NOMO-1 treated with dmso at 0.1 percent for 144 hours (cell line): ENCODE data around the gene KHDC1L.
"Not testable (repeated sequence)": the region's sequence is repeated elsewhere in the genome, so short reads cannot be mapped to it uniquely, and the experiment has no call there.

Experiments
- DNase-seq: peaks from one replicate; lab custom pipeline; 2025; ENCODE audit not compliant: unreplicated experiment; lab: John Stamatoyannopoulos, UW

KHDC1L gene, protein sequence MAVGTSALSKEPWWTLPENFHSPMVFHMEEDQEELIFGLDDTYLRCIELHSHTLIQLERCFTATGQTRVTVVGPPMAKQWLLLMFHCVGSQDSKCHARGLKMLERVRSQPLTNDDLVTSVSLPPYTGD

DNA sequence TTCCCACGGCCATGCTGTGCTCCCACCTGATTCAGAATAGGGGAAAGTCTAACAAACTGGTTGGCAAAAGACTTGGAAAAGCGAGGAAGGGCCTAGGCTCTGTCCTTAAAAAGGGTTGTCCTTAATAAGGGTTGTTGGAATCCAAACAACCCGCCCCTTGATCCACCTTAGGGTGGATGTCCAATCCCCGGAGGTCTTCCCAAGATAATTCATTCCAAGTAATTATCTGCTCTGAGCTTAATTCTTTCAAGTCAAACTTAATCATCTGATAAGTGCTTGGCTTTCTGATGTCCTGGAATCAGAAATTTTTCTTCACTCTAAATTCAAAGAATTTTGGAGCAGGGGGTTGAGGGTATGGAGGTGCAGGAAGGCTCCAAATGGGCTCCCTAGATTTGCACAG, at the start of gene KHDC1L:
KHDC1L (minus strand) TSS at position 101 of the 400 bp plus-strand sequence; CDS start at position 13, 88 bp downstream.
- DNase-seq: no peak

DNA sequence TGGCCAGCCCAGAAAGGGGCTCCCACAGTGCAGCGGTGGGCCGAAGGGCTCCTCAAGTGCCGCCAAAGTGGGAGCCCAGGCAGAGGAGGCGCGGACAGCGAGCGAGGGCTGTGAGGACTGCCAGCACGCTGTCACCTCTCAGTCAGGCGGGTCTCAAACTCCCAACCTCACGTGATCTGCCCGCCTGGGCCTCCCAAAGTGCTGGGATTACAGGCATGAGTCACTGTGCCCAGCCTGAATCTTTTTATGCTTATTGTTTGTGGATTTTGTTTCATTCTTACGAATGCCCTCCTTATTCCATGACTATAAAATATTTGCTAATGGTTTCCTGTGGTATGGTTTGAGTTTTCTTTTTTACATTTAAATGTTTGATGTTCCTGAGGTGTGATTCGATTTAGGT, 44.0 kb upstream of the KHDC1L start:
- not testable (repeated sequence) for DNase-seq

DNA sequence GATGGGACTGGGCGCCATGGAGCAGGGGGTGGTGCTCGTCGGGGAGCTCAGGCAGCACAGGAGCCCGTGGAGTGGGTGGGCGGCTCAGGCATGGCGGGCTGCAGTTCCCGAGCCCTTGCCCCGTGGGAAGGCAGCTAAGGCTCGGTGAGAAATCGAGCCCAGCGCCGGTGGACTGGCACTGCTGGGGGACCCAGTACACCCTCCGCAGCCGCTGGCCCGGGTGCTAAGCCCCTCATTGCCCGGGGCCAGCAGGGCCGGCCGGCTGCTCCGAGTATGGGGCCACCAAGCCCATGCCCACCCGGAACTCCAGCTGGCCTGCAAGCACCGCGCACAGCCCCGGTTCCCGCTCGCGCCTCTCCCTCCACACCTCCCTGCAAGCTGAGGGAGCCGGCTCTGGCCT, 43.6 kb upstream of the KHDC1L start:
- not testable (repeated sequence) for DNase-seq

DNA sequence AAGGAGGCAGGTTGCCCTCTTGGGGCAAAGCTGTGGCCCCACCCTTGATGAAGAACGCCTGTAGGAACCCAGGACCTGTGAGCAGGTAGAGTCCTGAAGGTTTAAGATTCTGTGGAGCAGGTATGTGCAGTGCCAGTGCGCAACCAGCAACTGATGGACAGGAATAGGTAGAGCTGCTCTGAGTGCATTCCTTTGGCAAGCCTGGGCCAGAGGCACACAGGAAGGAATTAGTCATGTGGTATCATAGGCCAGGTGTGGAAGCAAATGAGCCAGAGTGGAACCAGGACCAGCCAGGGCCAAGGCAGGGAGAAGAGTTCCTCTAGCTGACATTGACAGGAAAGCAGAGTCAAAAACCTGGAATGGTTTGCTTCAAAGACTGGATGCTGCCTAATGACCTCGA, 39.1 kb upstream of the KHDC1L start:
- DNase-seq: no peak

DNA sequence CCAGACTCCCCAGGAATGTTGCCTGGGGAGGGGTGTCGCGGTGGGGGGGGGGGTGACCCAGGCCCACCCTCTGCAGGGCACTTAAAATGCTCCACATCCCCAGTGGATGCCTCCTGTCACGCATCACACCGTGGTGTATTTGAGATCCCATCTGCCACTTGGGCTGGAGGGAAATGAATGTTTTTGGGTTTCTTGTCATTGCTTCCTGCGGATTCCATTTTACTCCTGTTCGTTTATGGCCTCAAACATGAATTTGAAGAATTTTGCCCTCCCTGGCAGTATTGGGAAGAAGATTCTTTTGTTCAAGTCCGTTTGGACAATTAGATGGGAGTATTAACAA, 38.2 kb upstream of the KHDC1L start:
- no peak for DNase-seq

DNA sequence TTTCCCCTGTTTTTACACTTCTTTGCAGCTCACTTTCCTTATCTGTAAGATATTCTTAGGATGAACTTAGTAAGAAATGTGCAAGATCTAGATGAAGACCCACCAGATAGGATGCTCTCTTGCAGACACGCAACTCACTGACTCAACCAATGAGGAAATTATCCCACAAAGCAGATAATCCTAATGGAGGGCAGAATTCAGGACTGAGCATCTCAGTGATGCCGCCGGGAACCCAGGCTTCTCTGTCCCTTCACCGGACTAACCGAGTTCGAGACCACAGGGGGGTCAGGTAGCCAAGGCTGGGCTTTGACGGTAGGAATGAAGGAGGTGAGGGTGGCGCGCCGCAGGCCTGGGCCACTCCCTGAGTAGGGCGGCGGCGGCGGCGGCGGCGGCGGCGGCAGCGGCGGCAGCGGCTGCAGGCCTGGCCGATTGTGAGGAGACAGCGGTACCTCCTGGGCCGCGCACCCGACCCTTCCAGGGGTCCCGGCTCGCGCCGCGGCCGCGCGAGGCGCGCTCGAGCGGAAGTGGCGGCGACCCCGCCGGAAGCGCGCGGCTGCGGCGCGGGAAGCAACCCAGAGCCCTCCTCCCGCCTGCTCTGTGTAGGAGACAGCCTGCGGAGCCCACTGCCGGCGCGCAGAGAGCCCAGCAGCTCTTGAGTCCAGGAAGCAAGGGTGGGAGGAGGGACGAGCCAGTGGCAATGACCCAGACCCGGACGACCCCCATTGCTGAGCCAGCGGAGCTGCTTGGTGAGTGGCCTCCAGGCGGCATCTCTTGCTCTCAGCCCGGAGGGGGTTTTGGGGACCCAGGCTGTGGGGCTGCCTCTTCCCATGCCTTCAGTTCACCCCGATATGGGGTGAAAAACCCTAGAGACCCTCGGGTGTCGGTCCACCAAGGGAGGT, 37.6 kb upstream of the KHDC1L start, which contains the start of gene KHDC1:
KHDC1 (minus strand) TSS at position 526 of the 899 bp plus-strand sequence. CDS start 20,679 bp downstream, outside the sequence.
- peak; percentile 26 for DNase-seq

DNA sequence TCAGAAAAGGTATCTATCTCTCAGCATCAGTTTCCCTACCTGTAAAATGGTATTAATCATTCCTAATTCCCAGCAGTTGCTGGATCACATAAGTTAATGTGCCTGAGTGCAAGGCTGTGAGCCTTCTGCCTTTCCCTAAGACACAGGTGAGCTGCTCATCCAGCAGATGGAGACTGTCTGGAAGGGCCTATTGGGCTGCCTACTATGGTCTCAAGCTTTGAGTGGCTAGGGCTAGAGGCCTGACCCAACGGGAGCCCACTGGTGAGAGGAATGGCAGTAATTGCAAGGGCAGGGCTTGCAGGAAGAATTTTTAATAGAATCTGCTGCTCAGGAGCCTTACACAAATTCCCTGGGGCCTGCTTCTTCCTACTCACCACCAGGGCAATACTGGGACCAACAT, 33.4 kb upstream of the KHDC1L start:
- DNase-seq: no peak

DNA sequence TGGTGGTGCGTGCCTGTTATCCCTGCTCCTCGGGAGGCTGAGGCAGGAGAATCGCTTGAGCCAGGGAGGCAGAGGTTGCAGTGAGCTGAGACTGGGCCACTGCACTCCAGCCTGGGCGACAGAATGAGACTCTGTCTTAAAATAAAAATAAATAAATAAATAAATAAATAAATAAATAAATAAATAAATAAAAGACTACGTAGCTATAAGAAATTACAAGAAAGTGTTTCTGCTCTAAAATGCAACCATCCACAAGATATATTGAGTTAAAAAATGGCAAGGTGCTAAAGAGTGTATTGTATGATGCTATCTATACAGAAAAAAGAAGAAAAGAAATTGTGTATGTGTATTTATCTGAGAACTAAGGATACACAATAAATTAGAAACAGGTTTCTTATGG, 29.0 kb upstream of the KHDC1L start:
- DNase-seq: not testable (repeated sequence)

DNA sequence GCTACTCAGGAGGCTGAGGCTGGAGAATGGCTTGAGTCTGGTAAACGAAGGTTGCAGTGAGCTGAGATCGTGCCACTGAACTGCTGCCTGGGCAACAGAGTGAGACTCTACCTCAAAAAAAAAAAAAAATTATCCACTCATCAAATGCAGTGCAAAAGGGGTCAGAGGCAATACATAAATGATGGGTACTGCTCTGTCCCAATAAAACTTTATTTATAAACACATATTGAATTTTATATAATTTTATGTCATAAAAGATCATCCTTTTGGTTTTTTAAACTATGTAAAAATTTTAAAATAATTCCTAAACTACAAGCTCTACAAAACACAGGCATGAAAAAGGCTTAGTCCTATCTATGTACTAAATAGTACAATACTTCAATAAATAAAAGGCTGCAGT, 27.4 kb upstream of the KHDC1L start:
- DNase-seq: no peak

DNA sequence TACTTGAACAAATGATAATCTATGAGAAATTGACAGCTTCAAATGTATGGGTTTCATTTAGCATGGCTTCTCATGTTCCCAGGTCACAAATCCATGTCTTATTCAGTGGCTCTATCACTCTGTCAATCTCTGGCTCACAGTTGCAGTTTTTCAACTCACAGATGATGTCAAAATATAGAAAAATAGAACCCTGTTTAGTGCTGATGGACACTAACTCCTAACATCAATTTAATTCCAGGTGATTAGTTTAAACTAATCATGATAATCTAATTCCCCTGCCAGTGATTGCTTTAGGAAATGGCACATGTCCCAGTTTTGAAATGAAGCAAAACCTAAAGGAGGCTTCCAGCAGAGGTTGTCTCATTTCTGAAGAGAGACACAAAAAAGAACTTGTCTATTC, 24.7 kb upstream of the KHDC1L start:
- no peak for DNase-seq

DNA sequence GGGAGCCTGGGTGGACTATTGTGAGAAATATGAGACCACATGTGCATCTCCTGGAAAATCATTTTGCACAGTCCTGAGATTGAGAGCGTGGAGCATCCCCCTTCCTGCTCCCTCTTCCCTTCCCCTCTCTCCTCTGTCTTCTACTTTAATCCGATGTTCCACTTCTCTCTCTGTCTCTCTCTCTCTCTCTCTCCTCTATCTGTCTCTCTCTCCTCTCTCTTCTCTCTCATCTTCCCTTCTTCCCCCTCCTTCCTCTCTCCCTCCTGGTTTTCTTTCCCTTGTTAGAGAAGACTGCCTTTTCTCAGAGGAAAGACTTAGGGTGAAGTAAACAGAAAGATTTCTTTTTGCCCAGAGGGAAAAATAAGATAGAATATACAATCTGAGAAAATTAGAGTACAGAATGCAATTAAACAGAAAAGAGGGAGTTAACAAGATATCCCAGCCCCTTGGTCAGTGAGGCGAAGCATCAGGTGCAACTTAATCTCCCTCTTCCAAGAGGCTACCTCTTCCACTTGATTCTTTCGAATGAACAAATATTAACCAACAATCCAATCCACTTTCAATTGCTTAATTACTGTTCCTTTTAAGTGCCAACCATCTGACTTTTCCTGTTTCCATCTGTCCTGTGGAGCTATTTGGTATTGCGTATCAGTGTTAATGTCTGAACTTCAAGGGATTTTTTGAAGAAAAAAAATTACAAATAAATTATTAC, 23.1 kb upstream of the KHDC1L start:
- no peak for DNase-seq

DNA sequence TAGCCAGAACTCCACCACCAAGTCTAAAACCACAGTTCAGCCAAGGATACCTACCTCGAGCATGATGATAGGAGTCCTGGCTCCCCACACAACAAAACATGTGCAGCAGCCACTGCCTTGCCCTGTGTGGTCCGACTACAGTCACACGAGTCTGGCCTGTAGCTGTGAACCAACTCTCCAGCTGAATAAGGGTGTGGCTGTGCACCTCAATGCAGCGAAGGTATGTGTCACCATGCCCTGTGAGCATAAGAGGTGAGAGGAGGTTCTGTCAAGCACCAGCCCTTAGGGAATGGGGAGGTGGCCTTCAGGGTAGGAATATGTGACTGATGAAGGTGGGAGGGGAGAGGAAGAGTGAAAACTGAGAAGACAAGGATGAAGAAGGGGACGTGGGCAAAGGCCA, 16.7 kb upstream of the KHDC1L start:
- DNase-seq: no peak

DNA sequence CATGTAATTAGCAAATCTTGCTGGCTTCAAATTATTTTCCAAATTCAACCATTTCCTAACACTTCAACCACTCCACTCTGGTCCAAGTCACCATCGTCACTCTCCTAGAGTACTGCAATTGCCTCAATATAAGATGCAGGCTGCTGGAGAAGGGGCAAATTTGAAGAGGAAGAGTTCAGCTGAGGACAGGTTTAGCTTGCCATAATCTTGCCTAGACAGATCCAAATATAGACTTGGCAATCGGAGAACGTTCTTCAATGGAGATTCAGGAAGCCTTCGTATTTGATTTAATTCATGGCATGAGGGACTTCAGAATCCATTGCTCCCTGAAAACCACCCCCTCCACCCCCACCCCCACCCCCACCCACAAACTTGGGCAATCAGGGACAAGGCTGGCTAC, 15.4 kb upstream of the KHDC1L start:
- no peak for DNase-seq

DNA sequence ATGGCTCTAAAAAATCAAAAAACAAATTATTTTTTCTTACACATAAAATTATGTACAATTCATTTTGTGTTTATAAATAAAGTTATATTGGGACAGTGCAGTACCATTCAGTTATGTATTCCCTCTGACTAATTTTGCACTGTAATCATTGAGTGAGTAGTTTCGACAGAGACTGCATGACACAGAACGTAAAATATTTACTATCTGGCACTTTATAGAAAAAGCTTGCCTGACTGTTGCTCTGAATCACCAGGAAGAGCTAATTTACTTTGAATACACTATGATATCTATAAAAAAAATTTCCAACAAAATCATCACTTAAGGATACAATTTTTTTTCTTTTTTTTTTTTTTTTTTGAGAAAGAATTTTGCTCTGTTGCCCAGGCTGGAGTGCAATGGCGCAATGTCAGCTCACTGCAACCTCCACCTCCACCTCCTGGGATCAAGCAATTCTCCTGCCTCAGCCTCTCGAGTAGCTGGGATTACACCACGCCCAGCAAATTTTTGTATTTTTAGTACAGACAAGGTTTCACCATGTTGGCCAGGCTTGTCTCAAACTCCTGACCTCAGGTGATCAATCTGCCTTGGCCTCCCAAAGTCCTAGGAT, 11.0 kb upstream of the KHDC1L start:
- no peak for DNase-seq

DNA sequence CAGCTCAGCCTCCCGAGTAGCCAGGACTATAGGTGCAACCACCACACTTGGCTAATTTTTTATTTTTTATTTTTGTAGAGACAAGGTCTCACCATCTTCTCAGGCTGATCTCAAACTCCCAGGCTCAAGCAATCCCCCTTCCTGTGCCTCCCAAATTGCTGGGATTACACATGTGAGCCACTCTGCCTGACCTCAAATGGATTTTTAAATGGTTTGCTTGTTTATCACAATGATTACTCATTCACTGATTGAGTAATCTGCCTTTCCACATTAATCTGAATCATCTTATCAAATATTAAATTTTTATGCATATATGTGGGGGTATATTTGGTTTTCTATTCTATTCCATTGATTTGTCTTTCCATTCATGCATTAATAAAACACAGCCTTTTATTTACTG, 9.4 kb upstream of the KHDC1L start:
- no peak for DNase-seq

DNA sequence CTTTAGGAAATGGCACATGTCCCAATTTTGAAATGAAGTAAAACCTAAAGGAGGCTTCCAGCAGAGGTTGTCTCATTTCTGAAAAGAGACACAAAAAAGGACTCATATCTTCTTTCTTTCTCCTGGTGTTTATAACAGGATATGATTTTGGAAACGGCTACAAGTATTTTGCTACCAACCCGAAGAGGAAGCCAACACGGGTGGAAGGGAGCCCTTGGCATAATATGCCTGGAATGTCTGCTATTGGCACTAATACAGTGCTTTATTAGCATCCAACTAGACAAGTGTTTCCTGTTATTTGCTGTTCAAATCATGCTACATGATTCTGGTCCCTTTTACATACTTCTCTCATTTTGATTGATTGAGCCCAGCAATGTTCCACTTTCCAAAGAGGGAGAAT, 8.7 kb upstream of the KHDC1L start:
- DNase-seq: not testable (repeated sequence)

DNA sequence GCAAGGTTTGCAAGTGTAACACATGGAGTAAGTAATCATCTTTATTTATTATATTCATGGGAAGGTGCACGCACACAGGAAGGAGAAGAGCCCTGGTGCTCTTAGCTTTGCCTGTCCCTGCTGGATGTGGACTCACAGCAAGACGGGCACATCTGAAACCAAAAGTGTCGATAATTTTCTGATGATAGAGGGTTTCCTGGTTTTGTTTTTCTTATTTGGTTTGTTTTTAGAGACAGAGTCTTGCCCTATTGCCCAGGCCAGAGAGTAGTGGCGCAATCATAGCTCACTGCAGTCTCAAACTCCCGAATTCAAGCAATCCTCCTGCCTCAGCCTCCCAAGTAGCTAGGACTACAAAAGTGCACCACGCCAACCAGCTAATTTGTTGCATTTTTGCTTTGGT, 7.8 kb upstream of the KHDC1L start:
- no peak for DNase-seq

DNA sequence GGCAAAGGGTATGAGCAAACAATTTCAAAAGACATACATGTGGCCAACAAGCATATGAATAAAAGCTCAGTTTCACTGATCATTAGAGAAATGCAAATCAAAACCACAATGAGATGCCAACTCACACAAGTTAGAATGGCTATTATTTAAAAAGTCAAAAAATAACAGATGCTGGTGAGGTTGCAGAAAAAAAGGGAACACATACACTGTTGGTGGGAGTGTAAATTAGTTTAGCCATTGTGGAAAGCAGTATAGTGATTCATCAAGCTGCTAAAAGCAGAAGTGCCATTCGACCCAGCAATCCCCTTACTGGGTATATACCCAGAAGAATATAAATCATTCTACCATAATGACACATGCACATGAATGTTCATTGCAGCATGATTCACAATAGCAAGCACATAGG, 6.7 kb upstream of the KHDC1L start:
- no peak for DNase-seq

DNA sequence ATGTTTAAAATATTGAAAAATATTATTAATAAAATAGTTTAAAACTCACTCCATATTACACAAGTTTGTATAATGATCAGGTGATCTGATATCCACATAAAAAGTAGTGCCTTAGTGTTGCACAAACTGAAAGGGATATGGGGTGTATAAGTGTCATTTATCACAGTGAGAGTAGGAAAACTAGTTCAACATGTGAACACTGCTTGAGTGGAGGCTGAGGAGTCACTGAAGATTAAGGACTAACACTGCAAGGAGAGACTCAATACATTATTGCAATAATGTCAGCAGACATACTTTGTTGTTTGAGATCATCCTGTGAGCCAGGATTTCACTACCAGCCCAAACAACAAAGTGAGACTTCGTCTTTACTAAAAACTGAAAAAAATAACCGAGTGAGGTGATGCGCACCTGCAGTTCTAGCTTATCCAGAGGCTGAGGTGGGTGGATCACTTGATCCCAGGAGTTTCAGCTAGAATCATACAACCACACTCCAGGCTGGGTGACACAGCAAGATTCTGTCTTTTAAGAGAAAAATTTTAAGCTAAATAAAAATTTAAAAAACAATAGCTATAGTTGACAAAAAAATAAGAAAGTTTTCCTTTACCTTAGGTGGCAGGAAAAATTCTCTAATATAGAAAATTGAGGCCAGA, 2.4 kb upstream of the KHDC1L start:
- DNase-seq: no peak

DNA sequence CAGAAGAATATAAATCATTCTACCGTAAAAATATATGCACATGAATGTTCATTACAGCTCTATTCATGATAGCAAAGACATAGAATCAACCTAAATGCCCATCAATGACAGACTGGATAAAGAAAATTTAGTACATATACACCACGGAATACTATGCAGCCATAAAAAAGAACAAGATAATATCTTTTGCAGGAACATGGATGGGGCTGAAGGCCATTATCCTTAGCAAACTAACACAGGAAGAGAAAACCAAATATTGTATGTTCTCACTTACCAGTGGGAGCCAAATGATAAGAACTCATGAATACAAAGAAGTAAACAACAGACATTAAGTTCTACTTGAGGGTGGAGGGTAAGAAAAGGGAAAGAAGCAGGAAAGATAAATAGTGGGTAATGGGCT, 8.4 kb downstream of the KHDC1L start:
- DNase-seq: no peak

DNA sequence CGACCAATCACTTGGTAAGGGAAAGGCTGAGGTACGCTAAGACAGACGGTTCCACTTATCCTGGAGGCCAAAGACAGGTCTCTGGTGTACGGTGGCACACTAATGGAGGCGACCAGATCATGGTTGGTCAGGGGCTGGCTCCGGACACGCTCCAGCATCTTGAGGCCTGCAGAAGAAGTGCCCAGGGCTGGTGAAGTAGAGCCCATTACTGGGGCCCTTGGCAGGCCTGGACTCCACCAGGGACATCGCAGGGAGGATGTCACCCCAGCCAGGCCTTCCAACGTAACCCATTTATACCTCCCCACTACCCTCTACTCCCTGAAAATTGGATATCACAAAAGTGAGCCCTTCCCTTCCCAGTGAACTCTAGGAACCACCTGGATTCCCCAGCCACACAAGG, 16.2 kb downstream of the KHDC1L start:
- DNase-seq: no peak
